ENCODE results near the gene COLEC12. TPM values are rescaled to one million over a fixed set of nuclear protein-coding genes. Genes with fewer than 3 reads are reported as not detected.
"Not testable (repeated sequence)": the region's sequence is repeated elsewhere in the genome, so short reads cannot be mapped to it uniquely, and the experiment has no call there.

Gene COLEC12
- polyA plus RNA-seq, 3 donors: 0.21 to 0.47 (median 0.35) TPM

GRCh38 chr18:312415-312814 lies 188.1 kb downstream of the COLEC12 start:
- H3K4me1 Mint-ChIP-seq: no peaks in the 10 kb centered on the region
- whole genome bisulfite sequencing (ENCODE audit: insufficient coverage): 100% methylated on average over 1 of the region's 4 CpGs

GRCh38 chr18:310042-310441 lies 190.5 kb downstream of the COLEC12 start:
- H2AFZ ChIP-seq (ENCODE audit: insufficient read depth, low read depth, low read length, poor library complexity, severe bottlenecking): no peak overlapping the region
- H3K27me3 ChIP-seq (ENCODE audit: control insufficient read depth in 2 of 2, insufficient read depth in 2 of 2, low read length in 2 of 2): no peaks in the 10 kb centered on the region
- Mint-ChIP-seq H3K36me3 (no peaks in the 10 kb centered on the region), H3K4me1 (no peaks in the 10 kb centered on the region), H3K27ac (no peak overlapping the region), H3K9me3 (no peaks in the 10 kb centered on the region), H3K4me3 (no peak overlapping the region), H3K27me3 (ENCODE audit: low read depth in 3 of 3) (peaks cover 4 to 5% (median 5%) of the 10 kb centered on the region in 3 donors)
- no peak for DNase-seq
- no peaks in the 10 kb centered on the region for H3K36me3 ChIP-seq (replicated peaks in 1 of 2; ENCODE audit: control insufficient read depth in 1 of 2, insufficient read depth in 2 of 2, low read length in 2 of 2)
- H3K4me1 ChIP-seq (ENCODE audit: control insufficient read depth in 1 of 2, insufficient read depth in 2 of 2, low read length in 2 of 2): no peaks in the 10 kb centered on the region
- intact Hi-C loops (cut with micrococcal nuclease): no loop called here
- H3K27ac ChIP-seq (ENCODE audit: low read depth in 1 of 2, low read length in 2 of 2): no peak overlapping the region
- H3K9me3 ChIP-seq (replicated peaks in 1 of 2; ENCODE audit: control insufficient read depth in 1 of 2, insufficient read depth in 1 of 2, low read length in 2 of 2): no peaks in the 10 kb centered on the region
- no peaks in the 10 kb centered on the region for H3K79me2 ChIP-seq (ENCODE audit: insufficient read depth, low read length)
- H3K9ac ChIP-seq (ENCODE audit: insufficient read depth, low read length, poor library complexity, severe bottlenecking): no peak overlapping the region
- H4K20me1 ChIP-seq (ENCODE audit: insufficient read depth, low read length): no peaks in the 10 kb centered on the region
- no peak overlapping the region for H3K4me2 ChIP-seq (replicated peaks; ENCODE audit: extremely low read depth, low read length, poor library complexity, severe bottlenecking)
- H3K4me3 ChIP-seq (replicated peaks in 1 of 3; ENCODE audit: low read depth in 2 of 3, low read length in 3 of 3): no peak overlapping the region
- TF ChIP-seq CTCF (IDR thresholded peaks at IDR 0.05): no peak

More at GRCh38 chr18:312415-312814, 188.1 kb downstream of the COLEC12 start:
- no peaks in the 10 kb centered on the region for H4K20me1 ChIP-seq (ENCODE audit: insufficient read depth, low read length)
- H3K27me3 ChIP-seq (ENCODE audit: control insufficient read depth in 2 of 2, insufficient read depth in 2 of 2, low read length in 2 of 2): no peaks in the 10 kb centered on the region
- Mint-ChIP-seq H3K9me3 (no peaks in the 10 kb centered on the region), H3K36me3 (no peaks in the 10 kb centered on the region), H3K27ac (no peak overlapping the region), H3K4me3 (no peak overlapping the region), H3K27me3 (ENCODE audit: low read depth in 3 of 3) (peaks cover 2 to 5% (median 2%) of the 10 kb centered on the region in 3 donors)
- DNase-seq: no peak
- no peaks in the 10 kb centered on the region for H3K36me3 ChIP-seq (replicated peaks in 1 of 2; ENCODE audit: control insufficient read depth in 1 of 2, insufficient read depth in 2 of 2, low read length in 2 of 2)
- no peaks in the 10 kb centered on the region for H3K79me2 ChIP-seq (ENCODE audit: insufficient read depth, low read length)
- intact Hi-C loops (cut with micrococcal nuclease): no loop called here
- no peak overlapping the region for H3K4me3 ChIP-seq (replicated peaks in 1 of 3; ENCODE audit: low read depth in 2 of 3, low read length in 3 of 3)
- H2AFZ ChIP-seq (ENCODE audit: insufficient read depth, low read depth, low read length, poor library complexity, severe bottlenecking): no peak overlapping the region
- H3K4me1 ChIP-seq (ENCODE audit: control insufficient read depth in 1 of 2, insufficient read depth in 2 of 2, low read length in 2 of 2): no peaks in the 10 kb centered on the region
- H3K9me3 ChIP-seq (replicated peaks in 1 of 2; ENCODE audit: control insufficient read depth in 1 of 2, insufficient read depth in 1 of 2, low read length in 2 of 2): no peaks in the 10 kb centered on the region
- H3K4me2 ChIP-seq (replicated peaks; ENCODE audit: extremely low read depth, low read length, poor library complexity, severe bottlenecking): no peak overlapping the region
- no peak overlapping the region for H3K27ac ChIP-seq (ENCODE audit: low read depth in 1 of 2, low read length in 2 of 2)
- no peak overlapping the region for H3K9ac ChIP-seq (ENCODE audit: insufficient read depth, low read length, poor library complexity, severe bottlenecking)
- TF ChIP-seq CTCF (IDR thresholded peaks at IDR 0.05): no peak

- H3K27me3 ChIP-seq (ENCODE audit: control insufficient read depth in 2 of 2, insufficient read depth in 2 of 2, low read length in 2 of 2); H3K4me3 Mint-ChIP-seq; H2AFZ ChIP-seq (ENCODE audit: insufficient read depth, low read depth, low read length, poor library complexity, severe bottlenecking); DNase-seq; H4K20me1 ChIP-seq (ENCODE audit: insufficient read depth, low read length); intact Hi-C loops (cut with micrococcal nuclease); H3K27ac Mint-ChIP-seq; H3K79me2 ChIP-seq (ENCODE audit: insufficient read depth, low read length); H3K9ac ChIP-seq (ENCODE audit: insufficient read depth, low read length, poor library complexity, severe bottlenecking); H3K9me3 Mint-ChIP-seq; H3K4me1 ChIP-seq (ENCODE audit: control insufficient read depth in 1 of 2, insufficient read depth in 2 of 2, low read length in 2 of 2); H3K36me3 ChIP-seq (replicated peaks in 1 of 2; ENCODE audit: control insufficient read depth in 1 of 2, insufficient read depth in 2 of 2, low read length in 2 of 2); H3K4me2 ChIP-seq (replicated peaks; ENCODE audit: extremely low read depth, low read length, poor library complexity, severe bottlenecking); H3K27me3 Mint-ChIP-seq (ENCODE audit: low read depth in 3 of 3); H3K4me3 ChIP-seq (replicated peaks in 1 of 3; ENCODE audit: low read depth in 2 of 3, low read length in 3 of 3); H3K36me3 Mint-ChIP-seq; H3K27ac ChIP-seq (ENCODE audit: low read depth in 1 of 2, low read length in 2 of 2); H3K4me1 Mint-ChIP-seq; H3K9me3 ChIP-seq (replicated peaks in 1 of 2; ENCODE audit: control insufficient read depth in 1 of 2, insufficient read depth in 1 of 2, low read length in 2 of 2): not testable (repeated sequence)
- 100% methylated on average over 1 of the region's 4 CpGs for WGBS (ENCODE audit: insufficient coverage)
Observed at GRCh38 chr18:308086-308485, 192.4 kb downstream of the COLEC12 start.

All from CD14-positive monocyte (primary cell).